CD4-positive, alpha-beta T cell treated with Interleukin-15 for 4 hours (primary cell): Measurements from ENCODE around the gene FOXO1.
"Not testable (repeated sequence)": the region's sequence is repeated elsewhere in the genome, so short reads cannot be mapped to it uniquely, and the experiment has no call there.

Source experiments
- DNase-seq: peaks from one replicate; pipeline ENCODE4 v3.0.0-alpha.2; 2020; ENCODE audit warnings: low spot score

FOXO1 gene

GRCh38 chr13:40666045-40666932 is at the start of gene FOXO1:
Gene FOXO1 (minus strand): TSS chr13:40666641. CDS start chr13:40666212, 429 bp downstream.
- peak; percentile 94 for DNase-seq

- not testable (repeated sequence) for DNase-seq
Observed at GRCh38 chr13:40714433-40714832, 48.0 kb upstream of the FOXO1 start.

- DNase-seq: peak; percentile 1
Observed at GRCh38 chr13:40706439-40706838, 40.0 kb upstream of the FOXO1 start.

GRCh38 chr13:40697711-40698110 is 31.3 kb upstream of the FOXO1 start:
- DNase-seq: no peak

- DNase-seq: no peak
Observed at GRCh38 chr13:40694426-40694825, 28.0 kb upstream of the FOXO1 start.

GRCh38 chr13:40692946-40693345 is 26.5 kb upstream of the FOXO1 start:
- no peak for DNase-seq

GRCh38 chr13:40688781-40689180 is 22.3 kb upstream of the FOXO1 start:
- DNase-seq: no peak

GRCh38 chr13:40682449-40683240 is 16.2 kb upstream of the FOXO1 start:
- peak; percentile 37 for DNase-seq

- DNase-seq: no peak
Observed at GRCh38 chr13:40681341-40682146, 15.1 kb upstream of the FOXO1 start.

- no peak for DNase-seq
Observed at GRCh38 chr13:40680659-40681323, 14.3 kb upstream of the FOXO1 start.

- DNase-seq: no peak
Observed at GRCh38 chr13:40679480-40679985, 13.1 kb upstream of the FOXO1 start.

GRCh38 chr13:40677064-40677463 is 10.6 kb upstream of the FOXO1 start:
- no peak for DNase-seq

GRCh38 chr13:40676007-40676406 is 9.6 kb upstream of the FOXO1 start:
- DNase-seq: no peak

- DNase-seq: no peak
Observed at GRCh38 chr13:40673414-40673813, 7.0 kb upstream of the FOXO1 start.

GRCh38 chr13:40672765-40673397 is 6.4 kb upstream of the FOXO1 start:
- no peak for DNase-seq

GRCh38 chr13:40671956-40672764 is 5.7 kb upstream of the FOXO1 start:
- no peak for DNase-seq

GRCh38 chr13:40670307-40670706 is 3.9 kb upstream of the FOXO1 start:
- no peak for DNase-seq

- DNase-seq: peak; percentile 54
Observed at GRCh38 chr13:40668335-40668734, 1.9 kb upstream of the FOXO1 start.

- no peak for DNase-seq
Observed at GRCh38 chr13:40667622-40667978, 1.2 kb upstream of the FOXO1 start.

- no peak for DNase-seq
Observed at GRCh38 chr13:40666933-40667621, 636 bp upstream of the FOXO1 start.
